ENCODE results near the gene CYB5D1.
"Not testable (repeated sequence)": the region's sequence is repeated elsewhere in the genome, so short reads cannot be mapped to it uniquely, and the experiment has no call there.

The CYB5D1 gene

GRCh38 chr17:7856811-7857712 is 741 bp upstream of the CYB5D1 start, which contains the start of gene NAA38:
NAA38 (minus strand) TSS chr17:7857559; CDS start chr17:7857463, 96 bp downstream.
- peak; percentile 93 to 94 for DNase-seq

- peak; percentile 46 to 56 for DNase-seq
Observed at GRCh38 chr17:7858522-7858810, 663 bp downstream of the CYB5D1 start.

GRCh38 chr17:7859028-7859427 is 1.2 kb downstream of the CYB5D1 start:
- no peak for DNase-seq

GRCh38 chr17:7862692-7863437 is 5.1 kb downstream of the CYB5D1 start:
- DNase-seq = peak; percentile 31 to 50

- not testable (repeated sequence) for DNase-seq
Observed at GRCh38 chr17:7864384-7864783, 6.6 kb downstream of the CYB5D1 start.

GRCh38 chr17:7864995-7865650 is 7.3 kb downstream of the CYB5D1 start:
- no peak for DNase-seq

- DNase-seq = no peak
Observed at GRCh38 chr17:7867881-7868329, 10.1 kb downstream of the CYB5D1 start.

GRCh38 chr17:7873051-7873450 is 15.2 kb downstream of the CYB5D1 start:
- no peak for DNase-seq

GRCh38 chr17:7875804-7876370 is 18.1 kb downstream of the CYB5D1 start:
- no peak for DNase-seq

GRCh38 chr17:7878234-7878633 is 20.4 kb downstream of the CYB5D1 start:
- DNase-seq = no peak

GRCh38 chr17:7880076-7880868 is 22.5 kb downstream of the CYB5D1 start:
- no peak for DNase-seq

- DNase-seq = no peak
Observed at GRCh38 chr17:7881276-7882054, 23.7 kb downstream of the CYB5D1 start.

- no peak for DNase-seq
Observed at GRCh38 chr17:7882068-7882467, 24.3 kb downstream of the CYB5D1 start.

- DNase-seq = no peak
Observed at GRCh38 chr17:7882629-7883028, 24.8 kb downstream of the CYB5D1 start.

- peak; percentile 17 to 48 for DNase-seq
Observed at GRCh38 chr17:7883781-7884386, 26.1 kb downstream of the CYB5D1 start.

GRCh38 chr17:7884581-7885366 is 27.0 kb downstream of the CYB5D1 start:
- peak; percentile 60 to 70 for DNase-seq

- DNase-seq = peak; percentile 37 to 43
Observed at GRCh38 chr17:7885367-7886226, 27.8 kb downstream of the CYB5D1 start.

GRCh38 chr17:7886227-7887037 is 28.6 kb downstream of the CYB5D1 start:
- peak; percentile 55 to 59 for DNase-seq

Data from activated CD4-positive, alpha-beta T cell treated with anti-CD3 and anti-CD28 coated beads for 4 hours (primary cell).